K562 (cell line): Measurements from ENCODE around the gene INHA. TPM values are rescaled to one million over a fixed set of nuclear protein-coding genes. Genes with fewer than 3 reads are reported as not detected.

Experiments
- ATAC-seq: fragments of 200-7000 bp; cut with Tn5 transposase; 3 replicates; pipeline ENCODE4 v1.9.1; 2020; ENCODE audit warnings: moderate library complexity
- BruUV-seq: library from RNA; stranded (reverse); fragments of 400-500 nt; replicated peaks from 2 replicates; lab custom pipeline; 2021; lab: Mats Ljungman, UMichigan
- CTCF ChIA-PET: fragments of 300-600 bp; formaldehyde crosslinking; extraction: SDS; loops from one replicate; lab custom pipeline; 2021; ENCODE audit warnings: low intra/inter-chr PET ratio; lab: Yijun Ruan, JAX
- POLR2A ChIA-PET: fragments of 300-600, 350-650 bp; sonication (Branson Sonifier 250); formaldehyde crosslinking; extraction: SDS; loops from one replicate; lab custom pipeline; 2021; ENCODE audit warnings: antibody characterized with exemption, inconsistent platforms; lab: Yijun Ruan, JAX
- DNase-seq, 4 experiments: peaks; one replicate each; pipeline versions ENCODE4 v3.0.0 to v3.0.0-alpha.2; 2011 to 2018; ENCODE audit warnings: low spot score in 3 of 4, mixed read lengths in 3 of 4; ENCODE audit errors: extremely low read depth in 1 of 4
- FAIRE-seq: peaks from 2 replicates; lab custom pipeline; 2011; peaks lifted over from hg19 to GRCh38; lab: Jason Lieb, UNC
- H2AFZ ChIP-seq: 2 replicates; pipeline ENCODE4 v1.6.0; 2011; ENCODE audit warnings: low read depth, low read length, control low read depth, inconsistent platforms
- H3K27ac ChIP-seq: fragments of 200-600 bp; 3 replicates; pipeline ENCODE4 v1.8.0; 2011; ENCODE audit warnings: low read depth, mild to moderate bottlenecking, control low read depth, inconsistent platforms, low read length, moderate library complexity, mixed read lengths; ENCODE audit errors: extremely low read depth
- H3K27me3 ChIP-seq, 2 experiments: fragments of 300-600 bp in 1 of 2; 2 replicates in 1 of 2; 3 replicates in 1 of 2; pipeline versions ENCODE4 v1.6.0 to v1.8.0; 2011; ENCODE audit warnings: inconsistent platforms in 2 of 2, low read length in 2 of 2, mild to moderate bottlenecking in 1 of 2, mixed read lengths in 1 of 2, moderate library complexity in 1 of 2; ENCODE audit not compliant: control insufficient read depth in 2 of 2, insufficient read depth in 2 of 2
- H3K36me3 ChIP-seq: fragments of 300-600 bp; 3 replicates; pipeline ENCODE4 v1.8.0; 2011; ENCODE audit warnings: mild to moderate bottlenecking, low read length, inconsistent platforms; ENCODE audit not compliant: control insufficient read depth, insufficient read depth
- H3K4me1 ChIP-seq, 2 experiments: fragments of 200-600 bp in 1 of 2; replicated peaks in 1 of 2; 2 replicates in 1 of 2; 3 replicates in 1 of 2; pipeline versions ENCODE4 v1.5.1 to v1.8.0; 2011; ENCODE audit warnings: inconsistent platforms in 2 of 2, low read length in 2 of 2, mild to moderate bottlenecking in 1 of 2, mixed read lengths in 1 of 2, moderate library complexity in 1 of 2; ENCODE audit not compliant: control insufficient read depth in 2 of 2, insufficient read depth in 2 of 2
- H3K4me2 ChIP-seq: 2 replicates; pipeline ENCODE4 v1.6.1; 2011; ENCODE audit warnings: low read length, control low read depth, inconsistent platforms, mixed read lengths; ENCODE audit not compliant: insufficient read depth
- H3K4me3 ChIP-seq: fragments of 200-600 bp; sonication (generic), shearing (Covaris generic); 2 replicates; pipeline ENCODE4 v1.5.1; 2016; ENCODE audit warnings: control low read depth, inconsistent platforms
- H3K79me2 ChIP-seq: fragments of 200-600 bp; 3 replicates; pipeline ENCODE4 v1.8.0; 2011; ENCODE audit warnings: low read length, inconsistent platforms; ENCODE audit not compliant: control insufficient read depth, insufficient read depth
- H3K9ac ChIP-seq, 2 experiments: 2 replicates each; pipeline versions ENCODE4 v1.6.0 to v1.6.1; 2011; ENCODE audit warnings: low read depth in 2 of 2, low read length in 2 of 2, control low read depth in 1 of 2, inconsistent platforms in 1 of 2, mild to moderate bottlenecking in 1 of 2, mixed read lengths in 1 of 2; ENCODE audit not compliant: insufficient read depth in 1 of 2
- H3K9me1 ChIP-seq: one replicate; pipeline ENCODE4 v1.6.0; 2011; ENCODE audit warnings: inconsistent platforms, mild to moderate bottlenecking, low read length, moderate library complexity; ENCODE audit not compliant: control insufficient read depth, insufficient read depth
- H3K9me3 ChIP-seq: replicated peaks from 2 replicates; pipeline ENCODE4 v1.5.1; 2011; ENCODE audit warnings: low read depth, low read length, inconsistent platforms; ENCODE audit not compliant: control insufficient read depth, insufficient read depth
- H4K20me1 ChIP-seq: replicated peaks from 2 replicates; pipeline ENCODE4 v1.6.1; 2011; ENCODE audit warnings: low read length, inconsistent platforms, mixed read lengths; ENCODE audit not compliant: control insufficient read depth, insufficient read depth
- DIDO1 ChIP-seq: fragments of 450-650 bp; IDR thresholded peaks from 2 replicates; pipeline ENCODE4 v1.6.1; 2016; ENCODE audit warnings: low read depth, missing biosample characterization, missing genetic modification characterization
- EZH2 ChIP-seq: IDR thresholded peaks from 2 replicates; pipeline ENCODE4 v1.6.1; 2012; ENCODE audit warnings: low read depth, mild to moderate bottlenecking, inconsistent platforms, low read length, borderline replicate concordance
- HMG20A ChIP-seq: fragments of 450-650 bp; formaldehyde crosslinking; conservative IDR thresholded peaks from 2 replicates; pipeline ENCODE4 v1.4.0; 2020; ENCODE audit warnings: mild to moderate bottlenecking, mixed read lengths
- HSF4 ChIP-seq: fragments of 250-450 bp; sonication (Bioruptor Pico); IDR thresholded peaks from 2 replicates; pipeline ENCODE4 v2.1.2; 2022; ENCODE audit warnings: mild to moderate bottlenecking, moderate library complexity, borderline replicate concordance
- MECOM ChIP-seq: fragments of 250-450 bp; sonication (Bioruptor Pico); IDR thresholded peaks from 2 replicates; pipeline ENCODE4 v1.8.0; 2022; ENCODE audit warnings: inconsistent platforms
- MTA1 ChIP-seq: fragments of 450-650 bp; IDR thresholded peaks from 2 replicates; pipeline ENCODE4 v1.6.1; 2017; ENCODE audit warnings: borderline replicate concordance
- MYC ChIP-seq, 2 experiments: fragments of 250-450 bp in 1 of 2; sonication (Bioruptor Pico) in 1 of 2; IDR thresholded peaks; 2 replicates each; pipeline versions ENCODE4 v1.5.1 to v1.6.1; 2012 to 2021; ENCODE audit warnings: low read depth in 2 of 2, borderline replicate concordance in 1 of 2, improper control_type of control experiment in 1 of 2, low read length in 1 of 2, mild to moderate bottlenecking in 1 of 2, moderate library complexity in 1 of 2
- NFE2L1 ChIP-seq: fragments of 450-650 bp; IDR thresholded peaks from 2 replicates; pipeline ENCODE4 v1.6.1; 2016; ENCODE audit warnings: missing genetic modification characterization, low read depth, mild to moderate bottlenecking, missing compliant biosample characterization, moderate library complexity, borderline replicate concordance
- POLR2A ChIP-seq: fragments of 450-650 bp; conservative IDR thresholded peaks from 2 replicates; pipeline ENCODE4 v1.6.1; 2016
- POLR2H ChIP-seq: IDR thresholded peaks from 2 replicates; pipeline ENCODE4 v1.6.1; 2016; ENCODE audit warnings: missing genetic modification characterization, low read depth, mild to moderate bottlenecking, control low read depth, missing compliant biosample characterization, moderate library complexity
- SMC3 ChIP-seq: conservative IDR thresholded peaks from 2 replicates; pipeline ENCODE4 v1.6.1; 2011; ENCODE audit warnings: low read depth, low read length, improper control_type of control experiment; ENCODE audit not compliant: insufficient read depth
- SREBF2 ChIP-seq: sonication (generic); formaldehyde crosslinking; IDR thresholded peaks from 2 replicates; pipeline ENCODE4 v1.4.0; 2020; ENCODE audit warnings: mild to moderate bottlenecking, missing genetic modification reagents
- ZNF239 ChIP-seq: fragments of 250-450 bp; sonication (Bioruptor Pico); IDR thresholded peaks from 2 replicates; pipeline ENCODE4 v1.4.0; 2020; ENCODE audit warnings: mild to moderate bottlenecking
- ZNF445 ChIP-seq: fragments of 250-450 bp; sonication (Bioruptor Pico); IDR thresholded peaks from 2 replicates; pipeline ENCODE4 v1.4.0; 2020; ENCODE audit warnings: low read depth, mild to moderate bottlenecking, moderate library complexity
- ZNF644 ChIP-seq: fragments of 200-800 bp; sonication (Bioruptor generic); IDR thresholded peaks from 2 replicates; pipeline ENCODE4 v1.6.1; 2016; ENCODE audit warnings: low read depth, missing genetic modification characterization, missing compliant biosample characterization
- ZZZ3 ChIP-seq: fragments of 450-650 bp; IDR thresholded peaks from 2 replicates; pipeline ENCODE4 v1.6.1; 2016; ENCODE audit warnings: antibody characterized with exemption, mild to moderate bottlenecking, moderate library complexity
- WGBS: fragments of 100-300 bp; shearing (Covaris generic); methylation state at CpG from one replicate; pipeline ENCODE4 v1.1.6; 2016; ENCODE audit warnings: low coverage, mixed read lengths; ENCODE audit not compliant: insufficient coverage; ENCODE audit errors: missing lambda C conversion rate; 5-methylcytosine and 5-hydroxymethylcytosine counted together
- in situ Hi-C: fragments of 300-500 bp; cut with MboI; formaldehyde crosslinking; loops from 4 replicates; pipeline ENCODE4 v1.15.0; 2018; ENCODE audit warnings: inconsistent platforms, mixed read lengths
- intact Hi-C: fragments of 100-400 bp; cut with micrococcal nuclease; formaldehyde crosslinking; loops from 2 replicates; pipeline ENCODE4 v1.14.2; 2022
- polyA plus RNA-seq, 8 experiments: library from polyadenylated mRNA; depleted of rRNA in 4 of 8; stranded (reverse) in 5 of 8; unstranded in 3 of 8; fragments of >200 nt; fragmentation: Nextera tagmentation in 2 of 8; fragmentation: Illumina TruSeq in 1 of 8; extraction: Ambion mirVana in 2 of 8; extraction: Trizol in 1 of 8; gene quantifications; 2 replicates each; pipeline versions ENCODE4 v1.2.1 to v1.2.3, GENCODE V29; 2011 to 2014; ENCODE audit warnings: inconsistent platforms in 1 of 8, missing spikeins in 1 of 8
- total RNA-seq, 7 experiments: library from RNA; depleted of rRNA in 6 of 7; stranded (reverse); fragments of >200 nt in 6 of 7; fragmentation: Illumina TruSeq in 2 of 7; extraction: Trizol in 2 of 7; gene quantifications; 2 replicates each; pipeline versions ENCODE4 v1.2.1 to v1.2.3, GENCODE V29; 2011 to 2021; ENCODE audit warnings: low replicate concordance in 1 of 7
- TF ChIP-seq, protein P1 (sequence below): fragments of 250-450 bp; sonication (Bioruptor Pico); IDR thresholded peaks from 2 replicates; pipeline ENCODE4 v1.4.0; 2020
- TF ChIP-seq, protein P2 (sequence below): fragments of 450-650 bp; IDR thresholded peaks from 2 replicates; pipeline ENCODE4 v1.6.1; 2017; ENCODE audit warnings: mild to moderate bottlenecking, moderate library complexity

INHA gene
- total and polyA plus RNA-seq, 9 of the 15 experiments (the other 6 are each of a cell fraction or from before 2014, with no cell fraction given), result 0.07 to 1.9 (median 0.40) TPM

DNA sequence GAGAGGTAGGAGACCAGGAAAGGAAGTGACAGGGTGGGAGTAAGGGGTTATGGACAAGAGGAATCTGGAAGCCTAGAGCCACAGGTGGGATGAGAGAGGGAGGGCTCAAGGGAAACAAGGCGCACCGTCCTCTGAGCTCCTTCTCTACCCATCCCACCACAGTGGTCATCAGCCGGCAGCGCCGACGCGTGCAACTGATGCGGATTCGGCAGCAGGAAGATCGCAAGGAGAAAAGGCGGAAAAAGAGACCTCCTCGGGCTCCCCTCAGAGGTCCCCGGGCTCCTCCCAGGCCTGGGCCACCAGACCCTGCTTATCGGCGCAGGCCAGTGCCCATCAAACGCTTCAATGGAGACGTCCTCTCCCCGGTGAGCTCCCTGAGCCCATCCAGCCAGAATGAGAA is 23.1 kb upstream of the INHA start:
- no peak for DNase-seq
- H3K36me3 ChIP-seq, result no peaks in the 10 kb centered on the region
- no peaks in the 10 kb centered on the region for H3K79me2 ChIP-seq
- no peak overlapping the region for H3K9ac ChIP-seq
- in situ Hi-C loops, result loop anchor here (10.0 kb wide), 1 partner anchor 146 kb away; no protein-coding TSS in a partner anchor
- H3K9me3 ChIP-seq, result no peaks in the 10 kb centered on the region
- H4K20me1 ChIP-seq, result no peaks in the 10 kb centered on the region
- peaks cover 4 to 42% of the 10 kb centered on the region in 2 experiments; a peak in 3 of 5 replicates for H3K4me1 ChIP-seq
- no peak overlapping the region for H3K4me2 ChIP-seq
- H3K27ac ChIP-seq, result no peak overlapping the region
- ChIA-PET POLR2A (interaction anchor here (0.7 to 1.5 kb wide), 3 partner anchors 11 to 48 kb away, joined by 3 read pairs; partner anchors contain the start of gene STK11IP), CTCF (no interaction called here)
- H3K9me1 ChIP-seq, result no peaks in the 10 kb centered on the region
- no peak for ATAC-seq
- no peak overlapping the region for H2AFZ ChIP-seq
- intact Hi-C loops, result no loop called here
- no peak for TF ChIP-seq ZNF644 (tag)
- TF ChIP-seq SREBF2, result no peak
- no peak for TF ChIP-seq NFE2L1
- no peak for TF ChIP-seq EZH2
- TF ChIP-seq SMC3, result no peak
- TF ChIP-seq MTA1, result no peak
- TF ChIP-seq, protein P1, sequence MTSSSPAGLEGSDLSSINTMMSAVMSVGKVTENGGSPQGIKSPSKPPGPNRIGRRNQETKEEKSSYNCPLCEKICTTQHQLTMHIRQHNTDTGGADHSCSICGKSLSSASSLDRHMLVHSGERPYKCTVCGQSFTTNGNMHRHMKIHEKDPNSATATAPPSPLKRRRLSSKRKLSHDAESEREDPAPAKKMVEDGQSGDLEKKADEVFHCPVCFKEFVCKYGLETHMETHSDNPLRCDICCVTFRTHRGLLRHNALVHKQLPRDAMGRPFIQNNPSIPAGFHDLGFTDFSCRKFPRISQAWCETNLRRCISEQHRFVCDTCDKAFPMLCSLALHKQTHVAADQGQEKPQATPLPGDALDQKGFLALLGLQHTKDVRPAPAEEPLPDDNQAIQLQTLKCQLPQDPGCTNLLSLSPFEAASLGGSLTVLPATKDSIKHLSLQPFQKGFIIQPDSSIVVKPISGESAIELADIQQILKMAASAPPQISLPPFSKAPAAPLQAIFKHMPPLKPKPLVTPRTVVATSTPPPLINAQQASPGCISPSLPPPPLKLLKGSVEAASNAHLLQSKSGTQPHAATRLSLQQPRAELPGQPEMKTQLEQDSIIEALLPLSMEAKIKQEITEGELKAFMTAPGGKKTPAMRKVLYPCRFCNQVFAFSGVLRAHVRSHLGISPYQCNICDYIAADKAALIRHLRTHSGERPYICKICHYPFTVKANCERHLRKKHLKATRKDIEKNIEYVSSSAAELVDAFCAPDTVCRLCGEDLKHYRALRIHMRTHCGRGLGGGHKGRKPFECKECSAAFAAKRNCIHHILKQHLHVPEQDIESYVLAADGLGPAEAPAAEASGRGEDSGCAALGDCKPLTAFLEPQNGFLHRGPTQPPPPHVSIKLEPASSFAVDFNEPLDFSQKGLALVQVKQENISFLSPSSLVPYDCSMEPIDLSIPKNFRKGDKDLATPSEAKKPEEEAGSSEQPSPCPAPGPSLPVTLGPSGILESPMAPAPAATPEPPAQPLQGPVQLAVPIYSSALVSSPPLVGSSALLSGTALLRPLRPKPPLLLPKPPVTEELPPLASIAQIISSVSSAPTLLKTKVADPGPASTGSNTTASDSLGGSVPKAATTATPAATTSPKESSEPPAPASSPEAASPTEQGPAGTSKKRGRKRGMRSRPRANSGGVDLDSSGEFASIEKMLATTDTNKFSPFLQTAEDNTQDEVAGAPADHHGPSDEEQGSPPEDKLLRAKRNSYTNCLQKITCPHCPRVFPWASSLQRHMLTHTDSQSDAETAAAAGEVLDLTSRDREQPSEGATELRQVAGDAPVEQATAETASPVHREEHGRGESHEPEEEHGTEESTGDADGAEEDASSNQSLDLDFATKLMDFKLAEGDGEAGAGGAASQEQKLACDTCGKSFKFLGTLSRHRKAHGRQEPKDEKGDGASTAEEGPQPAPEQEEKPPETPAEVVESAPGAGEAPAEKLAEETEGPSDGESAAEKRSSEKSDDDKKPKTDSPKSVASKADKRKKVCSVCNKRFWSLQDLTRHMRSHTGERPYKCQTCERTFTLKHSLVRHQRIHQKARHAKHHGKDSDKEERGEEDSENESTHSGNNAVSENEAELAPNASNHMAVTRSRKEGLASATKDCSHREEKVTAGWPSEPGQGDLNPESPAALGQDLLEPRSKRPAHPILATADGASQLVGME (CRISPR knock-in tag), result no peak
- TF ChIP-seq POLR2H, result no peak
- TF ChIP-seq HMG20A (CRISPR knock-in tag), result no peak
- no peak for TF ChIP-seq ZZZ3
- no peak for TF ChIP-seq ZNF239 (CRISPR knock-in tag)
- TF ChIP-seq ZNF445 (CRISPR knock-in tag), result no peak
- no peak for TF ChIP-seq MYC (IDR thresholded peaks at IDR 0.05; ENCODE audit: low read depth, low read length)
- no peak for TF ChIP-seq MYC (CRISPR knock-in tag; IDR thresholded peaks at IDR 0.05; ENCODE audit: borderline replicate concordance, low read depth)
- TF ChIP-seq, protein P2, sequence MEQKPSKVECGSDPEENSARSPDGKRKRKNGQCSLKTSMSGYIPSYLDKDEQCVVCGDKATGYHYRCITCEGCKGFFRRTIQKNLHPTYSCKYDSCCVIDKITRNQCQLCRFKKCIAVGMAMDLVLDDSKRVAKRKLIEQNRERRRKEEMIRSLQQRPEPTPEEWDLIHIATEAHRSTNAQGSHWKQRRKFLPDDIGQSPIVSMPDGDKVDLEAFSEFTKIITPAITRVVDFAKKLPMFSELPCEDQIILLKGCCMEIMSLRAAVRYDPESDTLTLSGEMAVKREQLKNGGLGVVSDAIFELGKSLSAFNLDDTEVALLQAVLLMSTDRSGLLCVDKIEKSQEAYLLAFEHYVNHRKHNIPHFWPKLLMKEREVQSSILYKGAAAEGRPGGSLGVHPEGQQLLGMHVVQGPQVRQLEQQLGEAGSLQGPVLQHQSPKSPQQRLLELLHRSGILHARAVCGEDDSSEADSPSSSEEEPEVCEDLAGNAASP, result no peak
- no peak for TF ChIP-seq POLR2A
- TF ChIP-seq DIDO1 (tag), result no peak
- no peak for TF ChIP-seq HSF4 (CRISPR knock-in tag)
- no peak for TF ChIP-seq MECOM (CRISPR knock-in tag)
- no peak overlapping the region for H3K4me3 ChIP-seq
- no peaks in the 10 kb centered on the region for H3K27me3 ChIP-seq
- BruUV-seq, result no TSS peak
- no peak for FAIRE-seq
- 87% methylated on average over 14 of the region's 18 CpGs for WGBS
